Mesothelial cell of epicardium (in vitro differentiated cells): Measurements from ENCODE around the gene NAALADL2. TPM values are rescaled to one million over a fixed set of nuclear protein-coding genes. Genes with fewer than 3 reads are reported as not detected.

Source experiments
- DNase-seq, 2 experiments: peaks; one replicate each; pipeline ENCODE4 v3.0.0; 2021; ENCODE audit warnings: low spot score in 2 of 2; ENCODE audit not compliant: unreplicated experiment in 2 of 2
- H3K27ac Mint-ChIP-seq: 2 replicates; pipeline ENCODE4 v1.8.0; 2021; ENCODE audit warnings: mixed read lengths
- H3K27me3 Mint-ChIP-seq: 2 replicates; pipeline ENCODE4 v1.8.0; 2021; ENCODE audit warnings: low read depth, mixed read lengths
- H3K36me3 Mint-ChIP-seq: 2 replicates; pipeline ENCODE4 v1.8.0; 2021; ENCODE audit warnings: mixed read lengths
- H3K4me1 Mint-ChIP-seq: 2 replicates; pipeline ENCODE4 v1.8.0; 2021; ENCODE audit warnings: mixed read lengths
- H3K4me3 Mint-ChIP-seq: 2 replicates; pipeline ENCODE4 v1.8.0; 2021; ENCODE audit warnings: mild to moderate bottlenecking, moderate library complexity, mixed read lengths
- H3K9me3 Mint-ChIP-seq: 2 replicates; pipeline ENCODE4 v1.8.0; 2021; ENCODE audit warnings: mixed read lengths
- CTCF ChIP-seq: fragments of 200-600 bp; sonication (generic); IDR thresholded peaks from one replicate; pipeline ENCODE4 v1.5.0; 2021; ENCODE audit warnings: antibody characterized with exemption; ENCODE audit not compliant: unreplicated experiment
- total RNA-seq: library from RNA; stranded (reverse); gene quantifications from 3 replicates; pipeline ENCODE4 v1.2.1, GENCODE V29; 2021

The NAALADL2 gene
- total RNA-seq, 1 donor from 2014 or later, result 27.9 TPM

- peaks cover 11% of the 10 kb centered on the region for H3K4me1 Mint-ChIP-seq
- H3K4me3 Mint-ChIP-seq, result no peak overlapping the region
- no peaks in the 10 kb centered on the region for H3K27me3 Mint-ChIP-seq
- H3K36me3 Mint-ChIP-seq, result no peaks in the 10 kb centered on the region
- H3K9me3 Mint-ChIP-seq, result no peaks in the 10 kb centered on the region
- TF ChIP-seq CTCF, result no peak
- H3K27ac Mint-ChIP-seq, result peak overlapping the region; percentile 37
- no peak for DNase-seq
These were observed 545.5 kb downstream of the NAALADL2 start for GRCh38 chr3:175404621-175405020.

GRCh38 chr3:175410251-175410650 lies 551.1 kb downstream of the NAALADL2 start:
- Mint-ChIP-seq H3K9me3 (no peaks in the 10 kb centered on the region), H3K36me3 (no peaks in the 10 kb centered on the region), H3K4me3 (no peak overlapping the region), H3K27ac (no peak overlapping the region), H3K27me3 (no peaks in the 10 kb centered on the region), H3K4me1 (peaks cover 13% of the 10 kb centered on the region)
- no peak for DNase-seq
- no peak for TF ChIP-seq CTCF

GRCh38 chr3:175411405-175411804 lies 552.3 kb downstream of the NAALADL2 start:
- no peak for DNase-seq
- Mint-ChIP-seq H3K4me1 (peaks cover 13% of the 10 kb centered on the region), H3K9me3 (no peaks in the 10 kb centered on the region), H3K27ac (peak overlapping the region; percentile 32), H3K4me3 (no peak overlapping the region), H3K27me3 (no peaks in the 10 kb centered on the region), H3K36me3 (no peaks in the 10 kb centered on the region)
- TF ChIP-seq CTCF, result no peak

GRCh38 chr3:175411946-175412345 lies 552.8 kb downstream of the NAALADL2 start:
- Mint-ChIP-seq H3K27me3 (no peaks in the 10 kb centered on the region), H3K4me1 (peaks cover 13% of the 10 kb centered on the region), H3K36me3 (no peaks in the 10 kb centered on the region), H3K27ac (no peak overlapping the region), H3K4me3 (no peak overlapping the region), H3K9me3 (no peaks in the 10 kb centered on the region)
- DNase-seq, result no peak
- no peak for TF ChIP-seq CTCF

GRCh38 chr3:175413926-175414325 lies 554.8 kb downstream of the NAALADL2 start:
- no peaks in the 10 kb centered on the region for H3K9me3 Mint-ChIP-seq
- no peak overlapping the region for H3K4me3 Mint-ChIP-seq
- no peaks in the 10 kb centered on the region for H3K27me3 Mint-ChIP-seq
- TF ChIP-seq CTCF, result no peak
- peaks cover 13% of the 10 kb centered on the region for H3K4me1 Mint-ChIP-seq
- H3K27ac Mint-ChIP-seq, result no peak overlapping the region
- H3K36me3 Mint-ChIP-seq, result no peaks in the 10 kb centered on the region
- no peak for DNase-seq

GRCh38 chr3:175416600-175416999 lies 557.5 kb downstream of the NAALADL2 start:
- Mint-ChIP-seq H3K4me3 (no peak overlapping the region), H3K27me3 (no peaks in the 10 kb centered on the region), H3K9me3 (no peaks in the 10 kb centered on the region), H3K27ac (no peak overlapping the region), H3K36me3 (no peaks in the 10 kb centered on the region), H3K4me1 (no peaks in the 10 kb centered on the region)
- DNase-seq, result no peak
- no peak for TF ChIP-seq CTCF
